ENCODE measurements around the gene TMEM219.
A peak's percentile ranks its signal among the peaks of the same experiment; 100 is the strongest.
"Not testable (repeated sequence)": the region's sequence is repeated elsewhere in the genome, so short reads cannot be mapped to it uniquely, and the experiment has no call there.

Gene TMEM219

GRCh38 chr16:29996766-29997250 lies 34.9 kb downstream of the TMEM219 start:
- DNase-seq = no peak

- no peak for DNase-seq
These were observed 37.7 kb downstream of the TMEM219 start for GRCh38 chr16:29999605-30000004.

- no peak for DNase-seq
These were observed 39.1 kb downstream of the TMEM219 start for GRCh38 chr16:30000735-30001631.

GRCh38 chr16:30002614-30003346 lies 40.9 kb downstream of the TMEM219 start:
- no peak for DNase-seq

- no peak for DNase-seq
These were observed 42.0 kb downstream of the TMEM219 start for GRCh38 chr16:30003670-30004423.

GRCh38 chr16:30004424-30004776 lies 42.5 kb downstream of the TMEM219 start:
- DNase-seq = peak; percentile 98

GRCh38 chr16:30004811-30005242 lies 42.9 kb downstream of the TMEM219 start:
- DNase-seq = peak; percentile 98

- peak; percentile 76 for DNase-seq
These were observed 43.6 kb downstream of the TMEM219 start for GRCh38 chr16:30005341-30006094.

GRCh38 chr16:30006095-30006473 lies 44.2 kb downstream of the TMEM219 start:
- DNase-seq = no peak

- no peak for DNase-seq
These were observed 44.9 kb downstream of the TMEM219 start for GRCh38 chr16:30006659-30007377.

- DNase-seq = no peak
These were observed 45.6 kb downstream of the TMEM219 start for GRCh38 chr16:30007378-30007895.

- DNase-seq = peak; percentile 20
These were observed 47.4 kb downstream of the TMEM219 start for GRCh38 chr16:30009085-30009862.

- no peak for DNase-seq
These were observed 48.3 kb downstream of the TMEM219 start for GRCh38 chr16:30009990-30010843.

GRCh38 chr16:30010844-30011713 lies 49.2 kb downstream of the TMEM219 start, which contains the start of gene DOC2A:
Gene DOC2A (minus strand): TSS chr16:30011027. CDS start chr16:30010222, 805 bp downstream.
- DNase-seq = peak; percentile 62

GRCh38 chr16:30011714-30012504 lies 50.0 kb downstream of the TMEM219 start:
- no peak for DNase-seq

GRCh38 chr16:30012598-30012997 lies 50.7 kb downstream of the TMEM219 start:
- not testable (repeated sequence) for DNase-seq

- not testable (repeated sequence) for DNase-seq
These were observed 53.6 kb downstream of the TMEM219 start for GRCh38 chr16:30015450-30015849.
